Kasumi-1 (cell line): ENCODE data around the gene L3MBTL2.
"Not testable (repeated sequence)": the region's sequence is repeated elsewhere in the genome, so short reads cannot be mapped to it uniquely, and the experiment has no call there.

Experiments
- DNase-seq, 2 experiments: peaks; one replicate each; lab custom pipeline; 2025; lab: John Stamatoyannopoulos, UW

The L3MBTL2 gene

GRCh38 chr22:41204992-41205900, at the start of gene L3MBTL2:
Gene L3MBTL2 (plus strand): TSS chr22:41205312. CDS start chr22:41205363, 51 bp downstream.
- peak; percentile 96 to 97 for DNase-seq

GRCh38 chr22:41157083-41157482, 48.0 kb upstream of the L3MBTL2 start:
- DNase-seq: no peak

- no peak for DNase-seq
These were observed 36.0 kb upstream of the L3MBTL2 start for GRCh38 chr22:41169157-41169556.

DNA sequence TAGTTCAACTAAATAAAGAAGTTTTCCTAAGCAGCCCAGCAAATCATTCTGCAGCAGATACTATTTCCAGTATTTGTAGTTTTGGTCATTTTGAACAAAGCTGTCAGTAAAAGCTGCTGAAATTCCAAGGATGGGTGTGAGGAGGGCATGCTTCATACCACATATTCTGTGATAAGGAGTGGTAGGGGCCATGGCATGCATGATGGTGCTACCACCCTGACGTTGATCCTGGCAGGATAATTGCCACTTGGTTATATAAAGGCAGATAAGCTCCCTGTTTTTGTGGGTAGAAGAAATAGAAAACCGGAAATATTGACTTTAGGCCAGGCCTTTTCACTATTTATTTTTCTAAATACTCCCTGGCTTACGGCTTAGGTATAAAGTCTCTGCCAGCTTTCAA, 33.1 kb upstream of the L3MBTL2 start:
- DNase-seq: no peak

DNA sequence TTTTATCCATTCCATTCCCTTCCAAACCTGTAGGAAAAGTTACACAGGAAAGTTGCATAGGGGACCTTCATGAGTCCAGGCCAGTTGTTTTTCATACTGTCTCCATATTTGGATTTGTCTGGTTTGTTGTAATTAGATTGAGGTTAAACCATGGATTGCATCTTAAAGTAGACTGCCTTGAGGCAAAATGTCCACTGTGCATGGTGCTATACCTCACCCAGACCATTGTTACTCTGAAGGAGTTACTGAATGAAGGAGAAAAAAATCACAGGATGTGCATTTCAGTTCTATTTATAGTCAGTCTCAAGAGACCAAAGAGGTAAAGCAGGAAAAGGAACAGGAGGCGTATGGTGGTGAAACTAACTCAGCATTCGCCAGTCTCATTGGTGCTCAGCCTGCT, 29.6 kb upstream of the L3MBTL2 start:
- DNase-seq: no peak

DNA sequence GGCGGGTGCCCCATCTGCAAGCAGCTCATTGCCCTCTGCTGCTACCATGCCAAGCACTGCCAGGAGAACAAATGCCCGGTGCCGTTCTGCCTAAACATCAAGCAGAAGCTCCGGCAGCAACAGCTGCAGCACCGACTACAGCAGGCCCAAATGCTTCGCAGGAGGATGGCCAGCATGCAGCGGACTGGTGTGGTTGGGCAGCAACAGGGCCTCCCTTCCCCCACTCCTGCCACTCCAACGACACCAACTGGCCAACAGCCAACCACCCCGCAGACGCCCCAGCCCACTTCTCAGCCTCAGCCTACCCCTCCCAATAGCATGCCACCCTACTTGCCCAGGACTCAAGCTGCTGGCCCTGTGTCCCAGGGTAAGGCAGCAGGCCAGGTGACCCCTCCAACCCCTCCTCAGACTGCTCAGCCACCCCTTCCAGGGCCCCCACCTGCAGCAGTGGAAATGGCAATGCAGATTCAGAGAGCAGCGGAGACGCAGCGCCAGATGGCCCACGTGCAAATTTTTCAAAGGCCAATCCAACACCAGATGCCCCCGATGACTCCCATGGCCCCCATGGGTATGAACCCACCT, 28.0 kb upstream of the L3MBTL2 start:
- no peak for DNase-seq

DNA sequence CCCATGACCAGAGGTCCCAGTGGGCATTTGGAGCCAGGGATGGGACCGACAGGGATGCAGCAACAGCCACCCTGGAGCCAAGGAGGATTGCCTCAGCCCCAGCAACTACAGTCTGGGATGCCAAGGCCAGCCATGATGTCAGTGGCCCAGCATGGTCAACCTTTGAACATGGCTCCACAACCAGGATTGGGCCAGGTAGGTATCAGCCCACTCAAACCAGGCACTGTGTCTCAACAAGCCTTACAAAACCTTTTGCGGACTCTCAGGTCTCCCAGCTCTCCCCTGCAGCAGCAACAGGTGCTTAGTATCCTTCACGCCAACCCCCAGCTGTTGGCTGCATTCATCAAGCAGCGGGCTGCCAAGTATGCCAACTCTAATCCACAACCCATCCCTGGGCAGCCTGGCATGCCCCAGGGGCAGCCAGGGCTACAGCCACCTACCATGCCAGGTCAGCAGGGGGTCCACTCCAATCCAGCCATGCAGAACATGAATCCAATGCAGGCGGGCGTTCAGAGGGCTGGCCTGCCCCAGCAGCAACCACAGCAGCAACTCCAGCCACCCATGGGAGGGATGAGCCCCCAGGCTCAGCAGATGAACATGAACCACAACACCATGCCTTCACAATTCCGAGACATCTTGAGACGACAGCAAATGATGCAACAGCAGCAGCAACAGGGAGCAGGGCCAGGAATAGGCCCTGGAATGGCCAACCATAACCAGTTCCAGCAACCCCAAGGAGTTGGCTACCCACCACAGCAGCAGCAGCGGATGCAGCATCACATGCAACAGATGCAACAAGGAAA, 27.3 kb upstream of the L3MBTL2 start:
- no peak for DNase-seq

DNA sequence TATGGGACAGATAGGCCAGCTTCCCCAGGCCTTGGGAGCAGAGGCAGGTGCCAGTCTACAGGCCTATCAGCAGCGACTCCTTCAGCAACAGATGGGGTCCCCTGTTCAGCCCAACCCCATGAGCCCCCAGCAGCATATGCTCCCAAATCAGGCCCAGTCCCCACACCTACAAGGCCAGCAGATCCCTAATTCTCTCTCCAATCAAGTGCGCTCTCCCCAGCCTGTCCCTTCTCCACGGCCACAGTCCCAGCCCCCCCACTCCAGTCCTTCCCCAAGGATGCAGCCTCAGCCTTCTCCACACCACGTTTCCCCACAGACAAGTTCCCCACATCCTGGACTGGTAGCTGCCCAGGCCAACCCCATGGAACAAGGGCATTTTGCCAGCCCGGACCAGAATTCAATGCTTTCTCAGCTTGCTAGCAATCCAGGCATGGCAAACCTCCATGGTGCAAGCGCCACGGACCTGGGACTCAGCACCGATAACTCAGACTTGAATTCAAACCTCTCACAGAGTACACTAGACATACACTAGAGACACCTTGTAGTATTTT, 26.6 kb upstream of the L3MBTL2 start:
- no peak for DNase-seq

GRCh38 chr22:41180362-41180761, 24.8 kb upstream of the L3MBTL2 start:
- not testable (repeated sequence) for DNase-seq

DNA sequence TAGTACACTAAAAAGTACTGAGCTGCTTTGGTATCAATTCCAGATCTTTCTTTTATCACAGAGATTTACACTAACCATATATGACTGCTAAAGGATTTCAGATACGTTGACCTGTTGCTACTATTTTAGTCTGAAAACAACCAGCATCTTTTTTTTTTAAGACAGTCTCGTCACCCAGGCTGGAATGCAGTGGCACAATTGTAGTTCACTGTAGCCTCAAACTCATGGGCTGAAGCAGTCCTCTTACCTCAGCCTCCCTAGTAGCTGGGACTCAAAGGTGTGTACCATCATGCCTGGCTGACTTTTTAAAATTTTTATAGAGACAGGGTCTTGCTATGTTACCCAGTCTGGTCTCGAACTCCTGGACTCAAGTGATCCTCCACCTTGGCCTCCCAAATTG, 24.2 kb upstream of the L3MBTL2 start:
- DNase-seq: no peak

DNA sequence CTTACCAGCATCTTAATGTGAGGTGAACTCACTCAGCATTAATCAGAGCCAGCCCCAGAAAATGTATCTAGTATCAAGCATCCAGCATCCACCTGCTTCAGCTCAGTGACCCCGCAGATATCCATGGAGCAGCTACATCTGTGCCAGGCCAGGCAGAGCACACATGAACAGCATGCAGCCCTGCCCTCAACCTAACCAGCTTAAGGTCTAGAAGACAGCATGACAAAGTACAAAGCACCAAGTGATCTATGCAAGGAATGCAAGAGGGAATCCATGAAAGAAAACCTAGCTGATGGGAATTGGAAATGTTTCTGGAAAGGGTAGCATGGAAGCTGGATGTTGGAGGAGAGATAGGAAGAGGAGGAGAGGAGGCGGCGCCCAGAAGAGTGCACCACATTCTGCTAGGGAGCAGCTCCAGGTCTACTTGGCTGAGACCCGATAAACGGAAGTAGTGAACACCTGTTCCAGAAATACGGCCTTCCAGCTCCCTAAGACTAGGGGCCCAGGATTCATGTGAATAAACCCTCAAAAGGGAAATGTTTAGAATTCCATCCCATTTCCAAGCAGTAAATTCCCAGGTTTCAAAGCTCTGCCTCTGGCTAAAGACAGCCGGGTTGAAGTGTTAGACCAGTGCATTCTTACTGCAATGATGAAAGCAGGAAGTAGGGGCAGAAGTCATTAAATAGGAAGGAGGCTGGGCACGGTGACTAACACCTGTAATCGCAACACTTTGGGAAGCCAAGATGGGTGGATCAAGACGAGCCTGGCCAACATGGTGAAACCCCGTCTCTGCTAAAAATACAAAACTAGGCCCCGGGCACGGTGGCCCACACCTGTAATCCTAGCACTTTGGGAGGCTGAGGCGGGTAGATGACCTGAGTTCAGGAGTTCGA, 23.5 kb upstream of the L3MBTL2 start:
- DNase-seq: peak; percentile 56 to 67

DNA sequence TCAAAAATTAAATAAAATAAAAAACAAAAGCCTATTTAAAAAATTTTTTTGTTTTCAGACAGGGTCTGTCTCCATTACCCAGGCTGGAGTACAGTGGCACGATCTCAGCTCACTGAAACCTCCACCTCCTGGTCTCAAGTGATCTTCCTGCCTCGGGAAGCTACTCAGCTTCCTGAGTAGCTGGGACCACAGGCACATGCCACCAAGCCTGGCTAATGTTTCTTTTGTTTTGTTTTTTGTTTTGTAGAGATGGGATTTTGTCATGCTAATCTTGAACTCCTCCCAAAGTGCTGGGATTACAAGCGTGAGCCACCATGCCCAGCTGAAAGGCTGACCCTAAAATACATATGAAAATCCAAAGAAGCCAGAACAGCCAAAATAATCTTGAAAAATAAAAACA, 20.4 kb upstream of the L3MBTL2 start:
- no peak for DNase-seq

GRCh38 chr22:41191467-41191866, 13.6 kb upstream of the L3MBTL2 start:
- no peak for DNase-seq

GRCh38 chr22:41193829-41194228, 11.3 kb upstream of the L3MBTL2 start:
- no peak for DNase-seq

DNA sequence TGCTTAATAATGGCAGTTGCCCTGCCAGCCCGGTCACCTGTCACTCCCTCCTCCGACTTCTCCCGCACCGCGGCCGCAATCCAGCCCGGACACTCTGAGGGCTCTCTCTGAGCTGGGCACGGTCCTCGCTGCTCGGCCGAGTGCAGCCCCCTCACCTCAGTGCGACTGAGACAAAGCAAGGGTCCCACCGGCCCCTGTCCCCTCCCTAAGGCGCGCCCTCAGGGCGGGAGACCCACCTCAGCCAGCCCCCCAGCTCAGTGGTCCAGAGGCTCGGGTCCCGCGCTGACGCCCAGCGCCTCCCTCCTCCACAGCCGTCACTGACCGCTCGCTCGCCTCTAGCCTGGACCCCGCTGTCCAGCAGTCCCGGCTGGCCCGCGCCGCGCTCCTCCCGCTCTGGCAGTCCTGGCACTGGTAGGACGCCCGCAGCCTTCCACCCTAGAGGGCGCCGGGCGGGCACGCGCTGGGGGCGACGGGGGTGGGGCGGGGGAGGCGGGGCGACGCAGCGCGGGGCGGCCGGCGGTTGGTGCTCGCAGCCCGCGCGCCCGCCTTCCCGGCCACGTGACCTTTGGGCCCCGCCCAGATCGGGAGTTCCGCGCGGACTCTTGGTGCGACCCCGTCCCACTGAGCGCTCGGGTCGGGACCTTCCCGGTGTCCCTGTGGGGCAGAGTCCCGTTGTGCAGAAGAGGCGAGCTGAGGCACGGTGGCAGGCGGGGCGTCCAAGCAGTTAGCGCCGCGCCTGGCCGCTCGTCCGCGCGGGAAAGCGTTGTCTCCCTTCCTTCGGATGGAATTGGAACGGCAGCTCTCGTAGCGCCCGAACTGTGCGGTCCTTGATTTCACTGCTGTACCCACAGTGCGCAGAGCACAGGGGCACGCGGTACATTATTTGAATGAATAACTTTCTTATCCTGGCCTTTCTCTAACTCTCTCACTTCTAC, 7.8 kb upstream of the L3MBTL2 start:
- peak; percentile 71 to 77 for DNase-seq

DNA sequence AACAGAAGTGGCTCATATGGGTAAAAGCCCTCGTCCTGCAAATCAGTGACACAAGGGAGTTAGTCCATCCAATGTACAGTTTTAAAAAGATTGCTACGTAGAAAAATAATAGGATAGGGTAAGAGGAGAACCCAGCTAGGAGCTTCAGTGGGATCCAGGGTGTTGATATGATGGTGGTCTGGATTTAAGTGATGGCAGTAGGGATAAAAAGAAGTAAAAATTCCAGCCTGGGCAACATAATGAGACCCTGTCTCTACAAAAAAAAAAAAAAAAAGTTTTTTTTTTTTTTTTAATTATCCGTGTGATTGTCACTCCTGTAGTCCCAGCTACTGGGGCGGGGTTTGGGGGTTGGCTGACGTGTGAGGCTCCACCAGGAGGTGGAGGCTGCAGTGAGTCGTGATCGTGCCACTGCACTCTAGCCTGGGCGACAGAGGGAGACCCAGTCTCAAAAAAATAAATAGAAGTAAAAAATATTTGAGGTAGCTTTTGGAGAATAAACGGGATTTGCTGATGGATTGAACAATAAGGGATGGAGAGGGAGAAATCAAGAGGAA, 7.0 kb upstream of the L3MBTL2 start:
- DNase-seq: peak; percentile 24 to 47

DNA sequence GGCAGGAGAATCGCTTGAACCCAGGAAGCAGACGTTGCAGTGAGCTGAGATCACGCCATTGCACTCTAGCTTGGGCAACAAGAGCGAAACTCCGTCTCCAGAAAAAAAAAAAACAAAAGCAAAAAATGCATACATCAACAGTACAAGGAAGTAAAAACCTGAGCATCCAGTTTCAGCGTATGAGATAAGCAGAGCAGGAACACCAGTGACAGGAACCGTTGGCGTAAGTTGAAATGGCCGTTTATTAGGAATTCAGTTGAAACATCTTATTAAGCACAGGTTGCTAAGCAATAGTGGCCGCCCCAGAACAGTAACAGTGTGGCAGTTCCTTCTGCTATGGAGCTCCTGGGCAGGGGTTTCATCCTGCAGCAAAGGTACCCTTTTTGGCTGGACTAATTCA, 4.0 kb upstream of the L3MBTL2 start:
- DNase-seq: no peak

GRCh38 chr22:41203118-41203517, 2.0 kb upstream of the L3MBTL2 start:
- no peak for DNase-seq

DNA sequence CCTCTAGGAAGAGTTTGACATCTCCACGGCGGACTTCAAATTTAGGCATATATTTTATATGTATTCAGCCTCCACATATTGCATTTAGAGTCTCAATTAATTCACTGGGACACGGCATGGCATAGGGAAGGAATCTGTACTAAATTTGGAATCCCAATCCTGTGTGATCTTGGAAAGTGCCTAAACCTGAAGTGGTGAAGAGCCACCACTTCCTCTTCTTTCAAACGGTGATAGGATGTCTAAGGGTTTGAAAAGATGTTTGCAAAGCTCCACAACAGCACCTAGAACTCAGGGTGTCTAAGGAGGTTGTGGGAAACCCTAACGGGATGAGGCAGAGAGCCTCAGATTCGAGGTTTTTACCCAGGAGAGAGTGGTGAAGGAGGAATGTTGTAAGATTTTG, 1.0 kb upstream of the L3MBTL2 start:
- DNase-seq: peak in 1 of 2 experiments; percentile 34

DNA sequence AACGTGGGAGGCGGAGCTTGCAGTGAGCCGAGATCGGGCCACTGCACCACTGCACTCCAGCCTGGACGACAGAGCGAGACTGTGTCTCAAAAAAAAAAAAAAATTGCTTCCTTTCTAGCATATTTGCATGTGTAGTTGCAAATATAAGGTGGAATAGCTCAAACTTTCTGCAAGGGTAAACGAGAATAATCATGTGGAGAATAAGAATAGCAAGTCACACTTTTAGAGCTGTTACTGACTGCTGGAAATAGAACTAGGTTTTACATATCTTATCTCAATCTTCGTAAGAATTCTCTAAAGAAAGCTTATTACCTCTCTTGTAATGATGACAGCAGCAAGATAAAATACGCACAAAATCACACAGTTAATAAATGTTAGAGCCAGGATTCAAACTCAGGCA, 1.6 kb downstream of the L3MBTL2 start:
- no peak for DNase-seq
